NCI-H1105 treated with DMSO at 0.1 percent for 48 hours (cell line): ENCODE data around the gene RBMS3.

Experiments
- DNase-seq: peaks from one replicate; lab custom pipeline; 2025; lab: John Stamatoyannopoulos, UW

RBMS3 gene

DNA sequence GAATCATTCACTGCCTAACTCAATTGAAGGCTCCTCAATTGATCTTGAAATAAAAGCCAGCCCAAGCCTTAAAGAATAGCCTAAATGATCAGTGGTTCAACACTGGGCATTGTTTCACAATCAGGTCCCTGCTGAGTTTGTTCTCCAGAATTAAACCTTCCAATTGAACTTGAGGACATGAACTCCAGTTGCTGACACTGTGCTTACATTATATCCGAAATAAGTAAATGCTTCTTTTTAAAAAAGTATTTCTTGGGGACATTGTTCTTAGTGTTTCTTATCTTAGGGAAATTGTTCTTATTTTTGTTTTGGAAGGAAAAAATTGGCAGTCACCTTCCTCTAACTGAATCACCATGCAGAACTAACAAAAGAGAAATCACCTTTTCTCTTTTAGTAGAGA, 450.2 kb downstream of the RBMS3 start:
- DNase-seq: no peak

DNA sequence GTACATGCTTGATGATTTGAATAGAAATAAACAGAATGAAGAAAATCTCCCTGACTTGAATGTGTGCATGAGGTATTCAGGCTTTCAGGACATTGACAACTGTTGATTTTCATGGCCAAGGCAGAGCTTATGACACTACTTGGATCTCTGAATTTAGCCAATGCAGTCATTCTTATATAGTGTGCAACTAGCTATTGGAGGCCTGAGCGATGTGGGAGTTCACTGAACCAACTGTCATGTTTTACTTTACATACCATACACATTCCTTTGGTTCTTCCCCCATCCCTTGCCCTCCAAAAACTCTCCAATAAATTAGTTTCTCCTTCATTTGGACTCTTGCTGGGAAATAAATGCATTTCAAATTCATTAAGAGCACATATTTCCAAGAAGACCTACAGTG, 460.4 kb downstream of the RBMS3 start:
- DNase-seq: no peak

DNA sequence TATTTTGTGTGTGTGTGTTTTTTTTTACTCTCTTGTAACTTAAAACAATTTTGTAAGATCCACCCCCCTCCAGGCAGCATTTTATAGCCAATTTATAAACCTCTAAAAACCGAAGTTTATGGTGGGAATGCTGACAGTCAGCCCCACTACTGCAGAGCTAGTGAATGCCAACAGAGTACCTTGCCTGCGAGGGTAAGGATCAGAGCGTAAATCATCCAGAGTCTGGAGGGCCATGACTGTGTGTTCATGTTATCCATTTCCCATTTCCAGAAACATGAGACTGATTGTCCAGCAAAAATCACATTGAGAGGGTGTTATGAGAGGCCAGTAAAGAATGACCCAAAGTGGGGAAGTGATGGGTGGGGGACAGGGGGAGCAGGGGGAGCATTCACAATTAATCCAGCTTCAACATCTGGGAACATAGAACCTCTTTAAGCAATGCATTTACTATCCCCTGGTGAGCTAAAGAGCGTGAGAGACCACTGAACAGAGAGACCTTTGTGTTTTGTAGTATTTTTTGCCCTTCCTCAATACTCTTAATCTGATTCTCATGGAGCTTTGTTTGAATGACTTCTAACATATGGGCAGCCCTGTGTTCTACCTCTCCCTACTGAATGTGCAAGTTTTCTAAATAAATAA, 464.5 kb downstream of the RBMS3 start:
- DNase-seq: no peak

DNA sequence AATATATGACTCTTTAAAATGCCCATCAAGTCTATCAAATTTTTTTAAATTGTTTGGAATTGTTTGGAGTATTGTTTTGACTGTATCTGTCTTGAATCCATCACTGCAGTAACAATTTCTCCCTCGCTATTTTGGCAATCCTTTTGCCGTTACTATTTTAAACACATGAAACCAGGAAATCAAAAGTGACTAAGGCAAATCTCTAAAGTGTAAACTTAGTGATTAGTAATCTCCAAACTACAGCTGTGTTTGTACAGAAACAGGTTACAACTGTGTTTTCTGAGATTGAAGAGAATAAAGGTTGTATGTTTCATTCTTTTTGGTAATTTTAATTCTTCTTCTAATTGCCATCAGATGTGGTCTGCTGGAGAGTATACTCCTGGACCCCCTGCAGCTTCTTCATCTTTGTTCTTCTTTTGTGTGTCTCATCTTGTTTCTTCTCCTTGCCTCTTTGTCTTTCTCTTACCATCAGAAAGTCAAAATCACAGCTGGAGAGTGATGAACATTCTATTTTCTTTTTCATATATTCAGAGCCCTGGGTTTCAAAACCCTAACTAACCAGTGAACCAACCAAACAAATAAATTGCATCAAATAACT, 465.4 kb downstream of the RBMS3 start:
- DNase-seq: no peak

DNA sequence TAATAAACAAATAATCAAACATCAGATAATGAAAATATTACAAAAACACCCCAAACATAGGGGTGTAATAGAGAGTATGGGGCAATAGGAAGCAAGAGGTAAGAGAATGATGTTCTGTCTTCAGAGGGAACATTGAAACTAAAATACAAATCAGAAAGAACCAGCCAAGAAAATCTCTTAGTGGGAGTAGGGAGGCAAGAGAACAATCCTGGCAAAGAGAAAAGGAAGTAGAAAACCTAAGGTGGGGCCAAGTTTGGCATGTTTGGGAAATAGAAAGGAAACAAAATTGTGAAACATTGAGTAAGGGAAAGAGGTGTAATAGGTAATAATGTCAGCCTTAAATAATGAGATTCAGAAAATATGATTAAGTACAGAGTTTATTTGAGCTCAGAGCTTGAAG, 467.1 kb downstream of the RBMS3 start:
- DNase-seq: no peak

DNA sequence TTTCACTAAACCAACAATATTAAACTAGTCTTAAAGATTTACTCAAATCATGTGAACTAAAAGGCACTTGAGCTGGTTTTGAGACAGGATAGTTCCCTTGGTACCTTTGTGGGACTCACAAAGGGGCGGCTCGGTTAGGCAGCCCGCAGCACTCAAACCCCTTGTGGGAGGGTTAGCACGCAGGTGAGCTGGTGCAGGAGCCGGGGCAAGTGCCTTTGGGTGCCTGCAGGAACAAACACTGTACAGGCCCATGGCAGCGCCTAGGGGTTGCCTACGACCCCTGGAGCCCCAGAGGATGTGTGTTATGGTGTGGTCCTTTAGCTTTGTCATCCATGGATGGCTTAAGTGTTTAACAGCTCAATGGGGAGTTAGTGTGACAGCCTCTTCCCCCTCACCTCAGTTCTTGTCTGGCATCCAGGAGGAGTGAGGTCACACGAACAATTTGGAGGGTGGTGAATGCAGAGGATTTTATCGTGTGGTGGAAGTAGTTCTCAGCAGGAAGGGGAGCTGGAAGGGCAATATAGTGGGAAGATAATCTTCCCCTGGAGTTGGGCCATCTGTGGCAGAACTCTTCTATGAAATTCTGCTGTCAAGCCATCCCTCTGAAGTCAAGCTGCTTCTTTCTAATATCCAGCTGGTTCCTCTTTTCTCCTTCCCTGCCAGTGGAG, 470.9 kb downstream of the RBMS3 start:
- DNase-seq: no peak

DNA sequence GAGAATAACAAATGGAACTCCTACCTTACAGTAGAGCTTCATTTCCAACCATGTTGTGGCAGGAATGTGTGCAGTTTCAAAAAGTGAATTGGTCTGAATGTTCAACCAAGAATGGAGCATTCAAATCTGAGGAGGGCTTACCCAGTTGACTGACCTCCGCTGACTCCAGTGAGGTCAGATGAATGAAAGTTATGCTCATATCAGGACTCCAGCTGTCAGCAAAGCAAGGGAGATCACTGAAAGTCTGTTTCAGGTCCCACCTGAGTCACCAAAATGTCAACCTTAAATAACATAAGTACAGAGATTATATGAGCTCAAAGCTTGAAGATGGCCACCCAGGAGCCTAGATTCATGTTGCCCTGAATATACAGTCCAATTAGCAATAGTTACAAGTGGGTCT, 473.5 kb downstream of the RBMS3 start:
- DNase-seq: no peak

DNA sequence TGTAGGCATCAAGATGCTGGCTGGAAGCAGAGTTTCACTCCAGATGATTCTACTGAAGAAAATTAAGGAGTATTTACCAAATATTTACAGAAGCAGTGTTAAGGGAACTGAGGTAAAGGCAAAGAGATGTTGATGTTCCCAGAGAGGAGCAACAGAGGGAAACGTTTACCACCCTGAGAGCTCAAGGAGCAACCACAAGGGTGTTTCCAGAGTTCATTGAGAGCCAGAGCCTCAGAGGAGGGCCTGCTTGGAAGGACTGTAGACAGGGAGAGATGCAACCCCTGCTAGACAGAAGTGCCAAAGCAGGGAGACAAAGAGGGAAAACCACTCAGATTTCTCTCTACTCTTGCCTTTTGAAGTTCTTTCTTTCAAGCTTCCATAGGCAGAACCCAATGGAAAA, 474.5 kb downstream of the RBMS3 start:
- no peak for DNase-seq

DNA sequence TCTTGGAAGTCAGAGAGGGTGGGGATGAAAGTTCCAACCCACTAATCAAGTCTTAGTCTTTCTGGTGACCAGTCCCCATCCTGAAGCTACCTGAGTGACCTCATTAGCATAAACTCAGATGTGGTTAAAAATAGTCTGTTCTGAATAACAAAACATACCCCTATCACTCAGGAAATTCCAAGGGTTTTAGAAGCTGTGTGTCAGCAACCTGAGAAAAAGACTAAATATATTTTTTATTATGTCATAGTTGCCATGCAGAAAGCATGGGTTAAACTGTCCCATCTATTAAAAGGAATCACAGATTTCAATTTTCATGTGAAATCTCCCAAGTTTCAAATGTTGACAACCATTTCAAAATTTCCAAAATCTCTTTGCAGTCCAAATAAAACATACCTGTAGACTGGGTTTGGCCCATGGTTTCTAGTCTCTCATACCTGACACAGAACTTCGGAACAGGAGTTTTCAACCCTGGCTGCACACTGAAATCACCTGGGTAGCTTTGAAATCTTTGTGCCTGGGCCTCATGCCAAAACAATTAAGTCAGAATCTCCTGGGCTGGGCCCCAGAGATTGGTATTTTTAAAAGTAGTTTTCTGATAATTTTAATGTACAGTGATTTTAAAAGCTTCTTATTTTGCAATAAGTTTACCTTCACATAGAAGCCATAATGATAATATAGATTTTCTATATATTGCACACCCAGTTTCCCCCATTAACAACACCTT, 476.3 kb downstream of the RBMS3 start:
- peak; percentile 40 for DNase-seq

DNA sequence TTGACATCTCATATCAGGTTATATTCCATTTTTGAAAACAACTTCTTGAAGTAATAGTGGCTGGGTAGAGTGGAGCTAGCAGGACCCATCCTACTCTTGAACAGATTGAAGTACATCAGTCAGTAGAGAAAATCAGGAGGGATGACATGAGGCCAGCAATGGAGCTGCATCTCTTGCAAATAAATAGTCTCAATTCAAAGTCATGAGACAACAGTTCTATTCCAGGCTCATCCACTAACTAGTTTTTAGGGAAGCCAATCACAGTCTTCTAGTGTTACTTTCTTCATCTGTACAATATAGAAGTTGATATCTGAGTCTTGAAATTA, 477.2 kb downstream of the RBMS3 start:
- no peak for DNase-seq

DNA sequence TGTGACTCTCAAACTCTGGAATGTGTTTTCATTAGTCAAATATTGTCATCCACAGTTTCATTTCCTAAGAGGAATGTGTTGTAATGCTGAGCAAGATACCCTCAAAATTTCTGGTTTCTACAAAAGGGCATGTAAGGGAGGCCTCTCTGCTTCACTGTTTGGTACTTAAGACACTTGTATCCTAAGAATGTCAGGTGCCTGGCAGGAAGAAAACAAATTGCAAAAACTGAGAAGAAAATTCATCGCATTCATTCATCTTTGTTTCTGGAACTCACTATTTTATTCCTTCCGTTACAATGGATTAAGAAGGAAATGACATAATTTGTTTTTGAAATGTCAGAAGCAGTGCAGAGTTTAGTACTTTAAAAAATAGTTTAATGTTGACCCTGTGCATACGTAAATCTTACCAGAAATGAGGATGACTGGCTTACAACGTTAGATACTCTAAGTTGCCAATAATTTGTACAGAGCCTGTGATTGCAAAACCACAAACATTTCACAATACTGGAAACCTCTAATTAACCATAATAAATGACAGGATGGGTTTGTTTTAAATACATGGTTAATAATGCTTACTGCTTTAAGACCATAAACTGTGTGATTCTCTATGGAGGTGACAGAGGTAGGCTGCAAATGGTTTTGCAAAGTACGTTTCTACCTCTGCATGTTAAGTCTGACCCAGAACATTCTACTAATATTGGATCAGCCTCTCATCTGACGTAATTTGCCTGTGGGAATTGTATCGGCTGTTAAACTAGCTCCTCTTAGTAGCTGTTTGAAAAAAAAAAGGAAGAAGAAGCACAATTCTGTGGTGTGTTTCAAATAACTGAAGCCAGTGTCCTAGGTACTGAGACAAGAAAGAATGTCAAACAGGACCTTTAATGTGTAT, 477.8 kb downstream of the RBMS3 start:
- no peak for DNase-seq

DNA sequence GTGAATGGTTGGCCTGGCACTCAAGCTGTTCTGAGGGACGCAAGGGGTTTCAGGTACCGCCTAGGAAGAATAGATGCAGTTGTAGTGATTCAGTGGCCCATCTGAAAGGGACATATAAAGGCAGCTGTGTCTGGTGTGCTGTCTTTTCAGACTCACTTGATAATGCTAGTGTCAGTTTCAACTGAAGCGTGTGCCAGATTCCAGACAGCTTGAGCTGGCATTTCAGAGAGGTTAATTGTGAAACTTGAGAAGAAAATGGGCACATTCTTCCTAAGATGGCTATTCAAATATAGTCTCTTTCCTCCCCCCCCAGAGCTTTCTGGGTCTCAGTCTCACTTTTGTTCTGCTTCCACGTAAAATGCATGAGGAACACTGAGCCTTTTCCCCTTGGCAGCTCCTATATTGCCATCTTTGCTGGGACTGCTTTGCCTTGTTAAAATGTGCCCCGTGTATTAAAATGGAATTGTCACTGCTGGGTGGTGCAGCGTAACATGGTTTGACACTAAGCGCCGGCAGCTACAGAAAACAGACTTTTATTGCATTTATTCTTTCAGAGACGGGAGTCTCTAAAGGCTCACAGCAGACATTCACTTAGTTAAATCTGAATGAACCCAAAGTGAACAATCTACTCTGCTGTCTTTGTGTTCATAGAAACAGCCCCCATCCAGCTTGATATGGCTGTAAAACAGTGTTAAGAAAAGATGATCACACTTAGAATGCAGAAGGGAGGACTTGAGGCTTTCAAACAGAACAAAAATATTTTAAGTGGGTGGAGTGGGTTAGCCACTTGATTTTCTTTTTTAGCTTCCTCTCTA, 478.7 kb downstream of the RBMS3 start:
- peak; percentile 89 for DNase-seq

DNA sequence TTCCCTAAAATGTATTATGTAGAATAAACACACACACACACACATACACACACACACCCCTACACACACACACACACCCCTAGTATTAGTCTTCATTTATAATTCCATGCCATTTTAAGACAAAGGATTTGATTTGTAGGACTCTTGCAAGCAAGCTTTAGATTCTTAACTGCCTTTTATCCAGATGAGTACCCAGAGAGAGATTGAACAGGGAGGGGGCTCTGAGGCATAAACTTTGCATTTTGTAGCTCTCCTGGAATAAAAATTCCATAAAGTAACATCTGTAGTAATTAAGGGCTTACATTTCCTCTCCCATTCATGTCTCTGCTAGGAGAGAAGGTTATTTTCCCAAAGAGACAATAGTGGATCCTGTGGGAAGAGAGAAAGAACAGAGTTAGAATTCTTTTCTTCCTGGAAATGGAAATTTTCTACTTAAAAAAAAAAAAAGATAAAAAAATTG, 479.4 kb downstream of the RBMS3 start:
- no peak for DNase-seq

DNA sequence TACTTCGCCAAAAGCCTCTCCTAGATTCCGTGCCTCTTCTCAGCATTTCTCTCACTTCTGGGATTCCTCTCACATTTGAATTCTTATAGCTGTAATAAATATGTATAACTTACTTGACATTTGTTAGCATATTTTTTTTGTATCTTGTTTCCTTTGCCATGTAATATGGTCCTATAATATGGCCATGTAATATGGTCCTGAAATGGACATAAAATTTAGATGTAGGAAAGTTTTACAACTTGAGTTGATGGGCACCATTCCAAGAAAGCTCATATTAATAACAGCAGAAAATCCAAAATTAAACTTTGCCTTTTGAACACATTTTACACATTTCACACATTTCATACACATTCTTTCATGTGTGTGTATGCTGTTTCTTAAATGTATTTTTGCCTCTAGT, 480.6 kb downstream of the RBMS3 start:
- DNase-seq: no peak

DNA sequence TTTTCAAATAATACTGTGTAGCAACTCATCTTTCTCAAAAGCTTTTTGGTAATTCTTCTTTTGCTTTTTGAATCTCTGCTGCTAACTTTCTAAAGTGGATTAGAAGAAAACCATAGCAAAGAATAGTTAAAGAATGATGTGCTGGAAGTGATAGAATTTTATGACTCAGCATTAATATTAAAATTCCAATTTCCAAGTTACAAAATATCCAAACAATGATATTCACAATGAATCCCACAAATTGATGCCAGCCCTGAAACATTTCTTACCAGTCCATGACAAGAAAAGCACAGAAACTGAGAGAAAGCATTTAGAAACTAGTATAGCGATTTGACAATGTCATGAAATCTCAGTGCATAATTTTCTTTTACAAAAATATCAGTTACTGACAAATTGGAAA, 482.2 kb downstream of the RBMS3 start:
- DNase-seq: no peak

DNA sequence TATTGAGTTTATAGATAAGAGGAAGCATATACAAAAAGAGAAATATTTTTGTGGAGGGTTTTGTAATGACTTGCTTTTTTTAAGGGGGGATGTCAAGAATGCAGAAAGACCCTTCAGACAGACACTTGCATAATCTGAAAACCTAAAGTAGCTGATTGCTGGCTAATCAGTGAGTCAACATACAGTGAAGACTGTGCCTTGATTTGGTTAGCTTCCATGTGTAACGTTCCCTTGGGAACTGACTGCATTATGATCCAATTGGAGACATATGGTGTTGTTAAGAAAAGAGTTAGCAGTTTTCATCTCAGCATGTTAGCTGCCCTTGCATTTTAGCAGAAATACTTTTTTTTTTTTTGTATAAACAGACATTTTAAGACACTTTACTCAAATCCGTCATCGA, 483.2 kb downstream of the RBMS3 start:
- no peak for DNase-seq

DNA sequence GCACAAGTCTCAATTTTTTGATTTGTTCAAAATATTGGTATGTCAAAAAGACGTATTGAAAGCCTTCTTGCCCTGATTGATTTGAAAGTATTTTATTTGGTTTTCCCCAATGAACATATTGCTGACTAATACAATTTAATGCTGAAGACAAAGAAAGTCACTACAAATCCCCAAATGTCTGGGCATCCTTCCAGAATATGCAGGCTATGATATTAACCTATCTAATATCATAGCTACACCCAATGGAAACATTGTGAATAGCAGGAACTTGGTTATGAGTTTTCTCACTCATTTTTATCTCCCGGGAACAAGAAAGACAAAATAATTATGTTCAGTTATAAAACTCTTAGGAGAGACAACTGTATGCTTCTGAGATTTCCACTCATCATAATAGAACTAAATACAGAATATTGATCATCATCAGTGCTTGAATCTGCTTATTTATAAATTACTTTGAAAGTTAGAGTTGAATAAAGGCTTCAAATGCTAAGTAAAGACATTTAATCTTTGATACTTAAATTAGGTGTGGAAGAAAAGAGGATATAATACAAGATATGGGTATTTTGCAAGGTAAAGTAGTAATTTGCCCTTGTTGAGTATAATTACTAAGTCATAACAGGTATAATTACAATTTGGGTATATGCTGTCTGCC, 483.9 kb downstream of the RBMS3 start:
- peak; percentile 77 for DNase-seq

DNA sequence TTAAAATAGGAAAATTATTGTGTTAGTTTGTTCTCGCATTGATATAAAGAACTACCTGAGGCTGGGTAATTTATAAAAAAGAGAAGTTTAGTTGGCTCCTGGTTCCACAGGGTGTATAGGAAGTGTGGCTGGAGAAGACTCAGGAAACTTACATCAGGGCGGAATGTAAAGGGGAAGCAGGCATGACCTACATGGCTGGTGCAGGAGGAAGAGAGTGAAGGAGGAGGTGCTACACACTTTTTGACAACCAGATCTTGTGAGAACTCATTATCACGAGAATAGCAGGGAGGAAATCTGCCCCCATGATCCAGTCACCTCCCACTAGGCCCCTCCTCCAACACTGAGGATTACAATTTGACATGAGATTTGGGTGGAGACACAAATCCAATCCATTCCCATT, 490.7 kb downstream of the RBMS3 start:
- no peak for DNase-seq

DNA sequence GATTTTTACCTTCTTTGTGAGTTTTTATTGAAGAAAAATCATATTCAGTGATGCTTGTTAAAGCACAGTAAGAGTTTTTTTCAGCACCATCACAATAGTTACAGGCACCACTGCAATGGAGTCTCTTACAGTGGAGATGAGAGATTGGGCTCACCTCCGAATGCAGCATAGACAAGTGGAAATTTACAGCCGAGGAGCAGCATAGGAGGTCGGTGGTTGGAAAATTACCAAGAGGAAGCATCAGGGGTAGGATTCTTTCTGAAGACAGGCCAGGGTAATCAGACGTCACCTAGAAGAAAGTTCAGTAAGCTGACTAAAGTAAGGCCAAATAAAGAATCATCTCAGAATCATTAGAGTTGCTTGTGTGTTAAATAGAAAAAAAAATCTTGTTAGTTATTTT, 491.6 kb downstream of the RBMS3 start:
- DNase-seq: no peak

DNA sequence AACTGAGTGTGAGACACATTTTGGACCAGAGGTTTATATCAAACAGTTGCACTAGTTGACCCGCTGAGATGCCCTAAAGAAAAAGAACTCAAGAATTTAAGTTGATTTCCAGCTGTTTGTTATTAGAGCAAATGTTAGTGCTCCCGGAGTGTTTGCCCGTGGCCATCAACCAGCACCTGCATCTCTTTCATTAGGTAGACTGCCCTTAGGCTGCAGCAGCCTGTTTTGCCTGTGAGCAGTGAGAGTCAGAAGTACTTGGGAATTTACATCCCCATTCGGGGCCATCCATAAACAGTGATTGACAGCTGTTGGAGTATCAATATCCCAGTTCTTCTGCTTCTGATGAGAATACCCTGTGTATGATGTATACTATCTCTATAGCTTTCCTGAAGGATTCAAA, 492.6 kb downstream of the RBMS3 start:
- DNase-seq: no peak

DNA sequence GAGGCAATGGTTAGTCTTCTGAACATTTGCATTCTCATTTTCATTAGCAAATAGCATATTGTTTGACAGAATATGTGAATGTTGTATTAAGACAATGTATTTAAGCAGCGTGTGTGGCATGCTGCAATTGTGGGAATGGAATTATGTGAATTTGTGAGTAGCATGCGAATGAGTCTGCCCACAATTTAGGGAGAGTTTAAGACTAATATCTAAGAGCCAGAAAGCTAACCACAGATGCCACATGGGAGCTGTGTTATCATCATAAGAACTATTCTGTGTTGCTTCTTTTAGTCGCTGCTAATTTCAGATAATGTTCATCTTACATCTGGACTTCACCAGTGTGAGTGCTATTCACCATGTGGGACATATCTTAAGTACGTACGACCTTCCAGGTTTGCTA, 494.5 kb downstream of the RBMS3 start:
- no peak for DNase-seq
